ENCODE data around the gene RFC5.

Gene RFC5

DNA sequence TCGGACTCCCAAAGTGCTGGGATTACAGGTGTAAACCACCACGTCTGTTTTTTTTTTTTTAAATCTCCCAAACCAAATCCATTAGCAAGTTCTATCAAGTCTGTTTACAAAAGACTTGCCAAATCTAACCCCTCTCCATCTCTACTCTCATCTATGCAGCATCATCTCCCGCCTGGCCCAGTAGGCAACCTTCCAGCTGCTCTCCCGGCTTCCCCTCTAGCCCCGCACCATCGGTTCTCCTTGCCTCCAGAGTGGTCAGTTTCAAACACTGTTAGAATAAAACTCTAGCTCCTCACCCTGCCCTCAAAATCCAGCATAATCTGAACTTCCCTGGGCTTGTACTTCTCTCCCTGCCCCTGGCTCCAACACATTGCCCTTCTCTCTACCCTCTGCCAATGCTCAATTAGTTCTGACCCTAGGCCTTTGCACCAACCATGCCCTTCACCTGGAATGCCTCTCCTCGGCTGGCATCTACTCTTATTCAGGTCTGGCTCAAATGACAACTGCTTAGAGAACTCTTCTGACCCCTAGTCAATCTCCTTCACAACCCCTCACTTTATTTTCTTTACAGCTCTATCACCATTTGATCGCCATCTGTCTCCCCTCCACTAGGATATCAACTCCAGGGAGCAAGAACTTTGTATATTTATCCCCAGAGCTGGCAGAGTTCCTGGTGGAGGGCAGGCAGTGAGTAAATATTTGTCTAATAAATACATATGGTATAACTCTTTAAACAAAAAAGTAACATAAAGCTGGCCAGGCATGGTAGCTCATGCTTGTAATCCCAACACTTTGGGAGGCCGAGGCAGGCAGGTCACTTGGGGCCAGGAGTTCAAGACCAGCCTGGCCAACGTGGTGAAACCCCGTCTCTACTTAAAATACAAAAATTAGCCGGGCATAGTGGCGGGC, 39.6 kb downstream of the RFC5 start:
- Histone ChIP-seq H3K4me3 (ENCODE audit: insufficient read depth, low read length, poor library complexity, severe bottlenecking) (no peak overlapping the region), H3K36me3 (ENCODE audit: low read length) (no peaks in the 10 kb centered on the region), H3K4me2 (ENCODE audit: low read depth, low read length, poor library complexity, severe bottlenecking) (no peak overlapping the region), H3K79me2 (ENCODE audit: insufficient read depth, low read length) (no peaks in the 10 kb centered on the region), H3K9me2 (replicated peaks; ENCODE audit: insufficient read depth, low read length) (no peaks in the 10 kb centered on the region), H4K20me1 (ENCODE audit: low read depth, low read length) (no peaks in the 10 kb centered on the region), H3K27me3 (ENCODE audit: low read length) (no peaks in the 10 kb centered on the region), H3K27ac (ENCODE audit: low read depth, low read length) (no peak overlapping the region), H3F3A (ENCODE audit: insufficient read depth) (peaks cover 3% of the 10 kb centered on the region; the same call in 1 of the 2 replicates), H2AFZ (ENCODE audit: low read depth, low read length, severe bottlenecking) (no peak overlapping the region), H3K9me3 (ENCODE audit: insufficient read depth, low read length) (no peaks in the 10 kb centered on the region), H3K9ac (ENCODE audit: low read length) (no peak overlapping the region)
- TF ChIP-seq EZH2phosphoT487 (conservative IDR thresholded peaks at IDR 0.05; ENCODE audit: low read length) = no peak
- TF ChIP-seq, protein P1, sequence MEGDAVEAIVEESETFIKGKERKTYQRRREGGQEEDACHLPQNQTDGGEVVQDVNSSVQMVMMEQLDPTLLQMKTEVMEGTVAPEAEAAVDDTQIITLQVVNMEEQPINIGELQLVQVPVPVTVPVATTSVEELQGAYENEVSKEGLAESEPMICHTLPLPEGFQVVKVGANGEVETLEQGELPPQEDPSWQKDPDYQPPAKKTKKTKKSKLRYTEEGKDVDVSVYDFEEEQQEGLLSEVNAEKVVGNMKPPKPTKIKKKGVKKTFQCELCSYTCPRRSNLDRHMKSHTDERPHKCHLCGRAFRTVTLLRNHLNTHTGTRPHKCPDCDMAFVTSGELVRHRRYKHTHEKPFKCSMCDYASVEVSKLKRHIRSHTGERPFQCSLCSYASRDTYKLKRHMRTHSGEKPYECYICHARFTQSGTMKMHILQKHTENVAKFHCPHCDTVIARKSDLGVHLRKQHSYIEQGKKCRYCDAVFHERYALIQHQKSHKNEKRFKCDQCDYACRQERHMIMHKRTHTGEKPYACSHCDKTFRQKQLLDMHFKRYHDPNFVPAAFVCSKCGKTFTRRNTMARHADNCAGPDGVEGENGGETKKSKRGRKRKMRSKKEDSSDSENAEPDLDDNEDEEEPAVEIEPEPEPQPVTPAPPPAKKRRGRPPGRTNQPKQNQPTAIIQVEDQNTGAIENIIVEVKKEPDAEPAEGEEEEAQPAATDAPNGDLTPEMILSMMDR (IDR thresholded peaks at IDR 0.05; ENCODE audit: insufficient read depth, low read length, poor library complexity, severe bottlenecking) = no peak

- Histone ChIP-seq H3K79me2 (ENCODE audit: insufficient read depth, low read length) (no peaks in the 10 kb centered on the region), H3K36me3 (ENCODE audit: low read length) (no peaks in the 10 kb centered on the region)
- TF ChIP-seq, protein P1 (IDR thresholded peaks at IDR 0.05; ENCODE audit: insufficient read depth, low read length, poor library complexity, severe bottlenecking) = no peak
- no peak for TF ChIP-seq EZH2phosphoT487 (conservative IDR thresholded peaks at IDR 0.05; ENCODE audit: low read length)
Observed at GRCh38 chr12:118058227-118058626, 41.7 kb downstream of the RFC5 start.

DNA sequence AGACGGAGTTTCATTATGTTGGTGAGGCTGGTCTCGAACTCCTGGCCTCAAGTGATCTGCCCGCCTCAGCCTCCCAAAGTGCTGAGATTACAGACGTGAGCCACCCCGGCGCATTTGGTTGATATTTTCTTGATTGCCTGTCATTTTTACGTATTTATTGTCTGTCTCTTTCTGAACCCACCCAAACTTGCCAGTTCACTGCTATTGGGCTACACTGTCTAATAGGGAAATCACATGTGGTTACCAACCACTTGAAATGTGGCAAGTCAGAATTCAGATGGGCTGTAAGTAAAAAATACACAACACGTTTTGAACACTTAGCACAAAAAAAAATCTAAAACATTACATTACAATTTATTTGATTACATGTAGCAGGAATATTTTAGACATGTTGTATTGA, 42.4 kb downstream of the RFC5 start:
- Histone ChIP-seq H3K79me2 (ENCODE audit: insufficient read depth, low read length) (no peaks in the 10 kb centered on the region), H3K9me3 (ENCODE audit: insufficient read depth, low read length) (no peaks in the 10 kb centered on the region), H3K4me2 (ENCODE audit: low read depth, low read length, poor library complexity, severe bottlenecking) (no peak overlapping the region), H3K4me3 (ENCODE audit: insufficient read depth, low read length, poor library complexity, severe bottlenecking) (no peak overlapping the region), H3K9me2 (replicated peaks; ENCODE audit: insufficient read depth, low read length) (no peaks in the 10 kb centered on the region), H3K9ac (ENCODE audit: low read length) (no peak overlapping the region), H3K36me3 (ENCODE audit: low read length) (no peaks in the 10 kb centered on the region), H3K27ac (ENCODE audit: low read depth, low read length) (no peak overlapping the region), H2AFZ (ENCODE audit: low read depth, low read length, severe bottlenecking) (no peak overlapping the region), H3K27me3 (ENCODE audit: low read length) (no peaks in the 10 kb centered on the region), H4K20me1 (ENCODE audit: low read depth, low read length) (no peaks in the 10 kb centered on the region), H3F3A (ENCODE audit: insufficient read depth) (peaks cover 3% of the 10 kb centered on the region; the same call in 1 of the 2 replicates)
- no peak for TF ChIP-seq EZH2phosphoT487 (conservative IDR thresholded peaks at IDR 0.05; ENCODE audit: low read length)
- TF ChIP-seq, protein P1 (IDR thresholded peaks at IDR 0.05; ENCODE audit: insufficient read depth, low read length, poor library complexity, severe bottlenecking) = no peak

More at GRCh38 chr12:118058227-118058626, 41.7 kb downstream of the RFC5 start:
- H3K27me3 ChIP-seq (ENCODE audit: low read length) = no peaks in the 10 kb centered on the region
- no peak overlapping the region for H3K27ac ChIP-seq (ENCODE audit: low read depth, low read length)
- H2AFZ ChIP-seq (ENCODE audit: low read depth, low read length, severe bottlenecking) = no peak overlapping the region
- no peak overlapping the region for H3K4me2 ChIP-seq (ENCODE audit: low read depth, low read length, poor library complexity, severe bottlenecking)
- no peaks in the 10 kb centered on the region for H3K9me3 ChIP-seq (ENCODE audit: insufficient read depth, low read length)
- H3K9ac ChIP-seq (ENCODE audit: low read length) = no peak overlapping the region
- H4K20me1 ChIP-seq (ENCODE audit: low read depth, low read length) = no peaks in the 10 kb centered on the region
- no peaks in the 10 kb centered on the region for H3K9me2 ChIP-seq (replicated peaks; ENCODE audit: insufficient read depth, low read length)
- peaks cover 3% of the 10 kb centered on the region; the same call in 1 of the 2 replicates for H3F3A ChIP-seq (ENCODE audit: insufficient read depth)
- H3K4me3 ChIP-seq (ENCODE audit: insufficient read depth, low read length, poor library complexity, severe bottlenecking) = no peak overlapping the region
